Measurements from ENCODE around the gene LRSAM1. TPM values are rescaled to one million over a fixed set of nuclear protein-coding genes. Genes with fewer than 3 reads are reported as not detected.

Gene LRSAM1
- total RNA-seq, 1 donor from 2014 or later = 6.7 TPM

- peak overlapping the region; percentile 97 for H3K4me3 Mint-ChIP-seq
- Histone ChIP-seq H3K9ac (no peak overlapping the region), H3K27ac (no peak overlapping the region), H3K4me1 (peaks cover 22% of the 10 kb centered on the region), H3K4me3 (peak overlapping the region; percentile 79), H3K79me2 (ENCODE audit: low read depth) (peaks cover 36% of the 10 kb centered on the region), H3K27me3 (no peaks in the 10 kb centered on the region), H2AFZ (replicated peaks) (no peak overlapping the region), H3K4me2 (peak overlapping the region; percentile 85), H3K36me3 (peaks cover 7% of the 10 kb centered on the region), H3K9me3 (ENCODE audit: low read depth) (no peaks in the 10 kb centered on the region), H4K20me1 (ENCODE audit: low read depth) (peaks cover 33% of the 10 kb centered on the region), H3F3A (ENCODE audit: low read depth) (peaks cover 34% of the 10 kb centered on the region)
- no peak for DNase-seq (ENCODE audit: low spot score)
- TF ChIP-seq, protein P1, sequence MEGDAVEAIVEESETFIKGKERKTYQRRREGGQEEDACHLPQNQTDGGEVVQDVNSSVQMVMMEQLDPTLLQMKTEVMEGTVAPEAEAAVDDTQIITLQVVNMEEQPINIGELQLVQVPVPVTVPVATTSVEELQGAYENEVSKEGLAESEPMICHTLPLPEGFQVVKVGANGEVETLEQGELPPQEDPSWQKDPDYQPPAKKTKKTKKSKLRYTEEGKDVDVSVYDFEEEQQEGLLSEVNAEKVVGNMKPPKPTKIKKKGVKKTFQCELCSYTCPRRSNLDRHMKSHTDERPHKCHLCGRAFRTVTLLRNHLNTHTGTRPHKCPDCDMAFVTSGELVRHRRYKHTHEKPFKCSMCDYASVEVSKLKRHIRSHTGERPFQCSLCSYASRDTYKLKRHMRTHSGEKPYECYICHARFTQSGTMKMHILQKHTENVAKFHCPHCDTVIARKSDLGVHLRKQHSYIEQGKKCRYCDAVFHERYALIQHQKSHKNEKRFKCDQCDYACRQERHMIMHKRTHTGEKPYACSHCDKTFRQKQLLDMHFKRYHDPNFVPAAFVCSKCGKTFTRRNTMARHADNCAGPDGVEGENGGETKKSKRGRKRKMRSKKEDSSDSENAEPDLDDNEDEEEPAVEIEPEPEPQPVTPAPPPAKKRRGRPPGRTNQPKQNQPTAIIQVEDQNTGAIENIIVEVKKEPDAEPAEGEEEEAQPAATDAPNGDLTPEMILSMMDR (IDR thresholded peaks at IDR 0.05) = no peak
- TF ChIP-seq EZH2phosphoT487 (IDR thresholded peaks at IDR 0.05) = no peak
- TF ChIP-seq EZH2 (IDR thresholded peaks at IDR 0.05) = no peak
- no peaks in the 10 kb centered on the region for H3K9me3 Mint-ChIP-seq
- H3K27me3 Mint-ChIP-seq (ENCODE audit: insufficient read depth, low read depth) = peaks cover 2% of the 10 kb centered on the region
- no peak overlapping the region for H3K27ac Mint-ChIP-seq
- peaks cover 23% of the 10 kb centered on the region for H3K4me1 Mint-ChIP-seq
- peaks cover 36% of the 10 kb centered on the region for H3K36me3 Mint-ChIP-seq
Observed at GRCh38 chr9:127452691-127453090, 1.4 kb downstream of the LRSAM1 start.

- TF ChIP-seq, protein P1 (IDR thresholded peaks at IDR 0.05) = peak; percentile 31
- TF ChIP-seq EZH2phosphoT487 (IDR thresholded peaks at IDR 0.05) = no peak
Observed at GRCh38 chr9:127455324-127455992, 4.1 kb downstream of the LRSAM1 start.

DNA sequence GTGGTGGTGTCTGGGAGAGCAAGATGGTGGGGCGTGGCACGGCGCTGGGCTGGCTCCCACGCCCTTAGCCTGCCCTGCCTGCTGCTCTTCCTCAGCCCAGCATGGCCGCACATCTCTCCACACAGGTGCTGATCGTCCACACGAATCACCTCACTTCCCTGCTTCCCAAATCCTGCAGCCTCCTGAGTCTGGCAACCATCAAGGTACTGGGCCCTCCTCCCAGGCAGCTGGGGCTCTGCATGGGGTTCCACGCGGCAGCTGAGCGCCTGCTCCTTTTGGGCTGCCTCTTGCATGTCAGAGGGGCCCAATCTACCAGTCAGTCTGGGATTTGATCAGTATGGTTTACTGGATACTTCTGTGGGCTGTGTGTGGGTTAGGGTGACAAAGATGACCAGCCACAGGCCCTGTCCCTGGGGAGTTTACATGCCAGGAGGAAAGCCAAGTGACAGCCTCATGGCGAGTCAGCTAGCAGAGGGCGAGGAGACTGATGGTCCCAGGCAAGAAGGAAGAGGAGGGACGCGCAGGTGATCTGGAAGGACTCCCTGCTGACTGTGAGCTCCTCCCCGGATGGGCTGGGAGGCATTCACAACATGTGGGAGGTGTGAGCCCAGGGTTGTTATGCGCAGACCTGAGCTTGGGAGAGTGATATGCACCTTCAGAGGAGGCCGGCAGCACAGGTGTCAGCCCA is 6.0 kb downstream of the LRSAM1 start:
- Histone ChIP-seq H4K20me1 (ENCODE audit: low read depth) (no peaks in the 10 kb centered on the region), H3K27ac (no peak overlapping the region), H3K9ac (no peak overlapping the region), H3K9me3 (ENCODE audit: low read depth) (no peaks in the 10 kb centered on the region), H3K4me2 (no peak overlapping the region), H3K27me3 (no peaks in the 10 kb centered on the region), H3K4me1 (peaks cover under 1% of the 10 kb centered on the region), H3K79me2 (ENCODE audit: low read depth) (no peaks in the 10 kb centered on the region), H2AFZ (replicated peaks) (no peak overlapping the region), H3K36me3 (no peaks in the 10 kb centered on the region), H3F3A (ENCODE audit: low read depth) (no peaks in the 10 kb centered on the region), H3K4me3 (no peak overlapping the region)
- Mint-ChIP-seq H3K9me3 (no peaks in the 10 kb centered on the region), H3K4me3 (no peak overlapping the region), H3K36me3 (peaks cover 17% of the 10 kb centered on the region), H3K27me3 (ENCODE audit: insufficient read depth, low read depth) (peaks cover 2% of the 10 kb centered on the region), H3K27ac (no peak overlapping the region), H3K4me1 (peaks cover 2% of the 10 kb centered on the region)
- DNase-seq (ENCODE audit: low spot score) = no peak
- TF ChIP-seq, protein P1 (IDR thresholded peaks at IDR 0.05) = no peak
- TF ChIP-seq EZH2phosphoT487 (IDR thresholded peaks at IDR 0.05) = no peak
- no peak for TF ChIP-seq EZH2 (IDR thresholded peaks at IDR 0.05)

More at GRCh38 chr9:127455324-127455992, 4.1 kb downstream of the LRSAM1 start:
- no peak overlapping the region for H3K4me2 ChIP-seq
- H3K36me3 ChIP-seq = no peaks in the 10 kb centered on the region
- DNase-seq (ENCODE audit: low spot score) = no peak
- Mint-ChIP-seq H3K4me1 (peaks cover 4% of the 10 kb centered on the region), H3K4me3 (no peak overlapping the region), H3K27me3 (ENCODE audit: insufficient read depth, low read depth) (peaks cover 2% of the 10 kb centered on the region), H3K27ac (no peak overlapping the region), H3K9me3 (no peaks in the 10 kb centered on the region), H3K36me3 (peaks cover 14% of the 10 kb centered on the region)
- H4K20me1 ChIP-seq (ENCODE audit: low read depth) = peaks cover 6% of the 10 kb centered on the region
- H3K9ac ChIP-seq = no peak overlapping the region
- peaks cover 5% of the 10 kb centered on the region for H3K4me1 ChIP-seq
- peaks cover 8% of the 10 kb centered on the region for H3K79me2 ChIP-seq (ENCODE audit: low read depth)
- no peak overlapping the region for H2AFZ ChIP-seq (replicated peaks)
- peaks cover 6% of the 10 kb centered on the region for H3F3A ChIP-seq (ENCODE audit: low read depth)
- no peak overlapping the region for H3K27ac ChIP-seq
- no peaks in the 10 kb centered on the region for H3K9me3 ChIP-seq (ENCODE audit: low read depth)
- H3K27me3 ChIP-seq = no peaks in the 10 kb centered on the region
- no peak overlapping the region for H3K4me3 ChIP-seq
